ENCODE results near the gene IL11. TPM values are rescaled to one million over a fixed set of nuclear protein-coding genes. Genes with fewer than 3 reads are reported as not detected.

The IL11 gene
- total and polyA plus RNA-seq, 2 of the 8 experiments (the other 6 are each of a cell fraction or from before 2014, with no cell fraction given) = 1.7 to 2.8 TPM

- TF ChIP-seq SAP30 (IDR thresholded peaks at IDR 0.05; ENCODE audit: insufficient read depth, insufficient replicate concordance, low read length) (no peak), CHD1 (IDR thresholded peaks at IDR 0.05; ENCODE audit: low read depth, low read length) (no peak), NRF1 (IDR thresholded peaks at IDR 0.05; ENCODE audit: low read depth, low read length) (no peak), KDM4A (IDR thresholded peaks at IDR 0.05; ENCODE audit: low read depth, low read length, severe bottlenecking) (no peak), POLR2AphosphoS5 (IDR thresholded peaks at IDR 0.05; ENCODE audit: low read depth, low read length) (no peak), EGR1 (IDR thresholded peaks at IDR 0.05; ENCODE audit: borderline replicate concordance, low read depth, low read length) (no peak)
Observed at GRCh38 chr19:55352549-55353145, 17.6 kb downstream of the IL11 start (continued).
